Heart left ventricle (tissue), 16 donors: Measurements from ENCODE around the gene SIGLEC9. TPM values are rescaled to one million over a fixed set of nuclear protein-coding genes. Genes with fewer than 3 reads are reported as not detected.

ENCODE experiments used
- ATAC-seq, 4 donors: fragments of 200-7000 bp; cut with Tn5 transposase; one replicate each; pipeline ENCODE4 v1.9.1; 2020 to 2022; ENCODE audit warnings: moderate library complexity in 4 of 4, mild to moderate bottlenecking in 3 of 4, moderate number of reproducible peaks in 1 of 4
- DNase-seq, 5 donors: peaks; one replicate each; pipeline ENCODE4 v3.0.0-alpha.2; 2020
- H3K27ac ChIP-seq, 12 donors: fragments of 200-600 bp; sonication (generic) in 4 of 12; one replicate each; pipeline versions ENCODE4 v1.5.0 to v1.8.0; 2016 to 2022; ENCODE audit warnings: mild to moderate bottlenecking in 2 of 12
- H3K27me3 ChIP-seq, 9 donors: fragments of 200-600 bp; sonication (generic) in 2 of 9; one replicate each; pipeline versions ENCODE4 v1.5.1 to v1.8.0; 2016 to 2022; ENCODE audit warnings: mild to moderate bottlenecking in 3 of 9
- H3K36me3 ChIP-seq, 9 donors: fragments of 200-600 bp; sonication (generic) in 2 of 9; one replicate each; pipeline versions ENCODE4 v1.5.0 to v1.8.0; 2018 to 2022; ENCODE audit warnings: mild to moderate bottlenecking in 2 of 9
- H3K4me1 ChIP-seq, 12 donors: fragments of 200-600 bp; sonication (generic) in 4 of 12; one replicate each; pipeline versions ENCODE4 v1.5.0 to v1.8.0; 2016 to 2022; ENCODE audit warnings: mild to moderate bottlenecking in 3 of 12
- H3K4me3 ChIP-seq, 12 donors: fragments of 200-600 bp; sonication (generic) in 4 of 12; one replicate each; pipeline versions ENCODE4 v1.5.0 to v1.8.0; 2017 to 2022; ENCODE audit warnings: mild to moderate bottlenecking in 9 of 12, moderate library complexity in 4 of 12
- H3K9me3 ChIP-seq, 12 donors: fragments of 200-600 bp; sonication (generic) in 4 of 12; one replicate each; pipeline versions ENCODE4 v1.5.0 to v1.8.0; 2016 to 2022; ENCODE audit warnings: mild to moderate bottlenecking in 1 of 12
- CTCF ChIP-seq, 12 donors: fragments of 200-600 bp; sonication (generic) in 4 of 12; IDR thresholded peaks; one replicate each; pipeline versions ENCODE4 v1.5.0 to v1.8.0; 2018 to 2022; ENCODE audit warnings: antibody characterized with exemption in 12 of 12, mild to moderate bottlenecking in 5 of 12
- POLR2A ChIP-seq, 2 donors: fragments of 450-650 bp; IDR thresholded peaks; one replicate each; pipeline ENCODE4 v1.6.1; 2017; ENCODE audit warnings: antibody characterized with exemption in 2 of 2, mild to moderate bottlenecking in 2 of 2, moderate library complexity in 2 of 2
- WGBS, 4 donors: extraction: QIAGEN DNeasy Blood & Tissue Kit in 2 of 4; methylation state at CpG; one replicate each; pipeline versions ENCODE4 v1.1.5 to v1.1.7; 2013 to 2018; 5-methylcytosine and 5-hydroxymethylcytosine counted together
- intact Hi-C, 10 donors: fragments of 100-400 bp; cut with DNase I; formaldehyde crosslinking; loops; one replicate each; pipeline versions ENCODE4 v1.11.1 to v1.14.2; 2022
- polyA plus RNA-seq, 2 donors: library from polyadenylated mRNA; stranded (reverse); fragments of 200-250 nt; gene quantifications; one replicate each; pipeline ENCODE4 v1.2.3, GENCODE V29; 2013
- total RNA-seq, 9 donors: library from RNA; depleted of rRNA in 2 of 9; stranded (reverse); fragments of >200 nt in 2 of 9; fragmentation: NEBNext Ultra II Directional in 3 of 9; extraction: Animal tissue kit (Norgen Biotek cat#: 25700) in 3 of 9; gene quantifications; one replicate each; pipeline versions ENCODE4 v1.1.0 to v1.2.4, GENCODE V29; 2016 to 2023
- donor health status: ischemic (EF 13 %, LVEDD 7.1; RV severe dilation, severe dysfunction).
- donor health status: healthy with polysubstance abuse.
- donor health status: DM: no; HTN: yes; CAD: no.
- donor health status: DM: no; HTN: no; CAD: no.
- donor health status: ischemic (EF 25% LVEDD 6.9; RV normal size, moderate dysfunction).
- donor health status: ischemic (EF 25% LVEDD 5.7; RV mildly dilated, moderate dysfunction).
- donor health status: healthy.
- donor health status: DM: yes; HTN: yes; CAD: no.
- donor health status: ischemic (EF 35%, LVEDD 5.7; RV mildly dilated, moderate dysfunction).
- donor health status: nonischemic (EF 11% LVEDD 7.7; RV severe dilation, severe dysfunction).
- donor health status: DM: yes; HTN: yes; CAD: no.
- donor health status: PGD.
- donor health status: ischemic (EF 29% LVEDD 5.4; RV normal size, mild dysfunction).
- donor health status: nonischemic (EF 23%, LVEDD 6.1; RV moderate dilation, normal function).

Gene SIGLEC9
- total and polyA plus RNA-seq, 11 donors: 0.27 to 18.5 (median 1.7) TPM

- peak overlapping the region in 1 of 12 donors; percentile 90 for H3K27ac ChIP-seq
- intact Hi-C loops: no loop called here
- peaks cover 0 to under 1% (median 0%) of the 10 kb centered on the region in 12 donors for H3K9me3 ChIP-seq
- H3K4me1 ChIP-seq: peaks cover 0 to 65% (median 0%) of the 10 kb centered on the region in 12 donors
- peak overlapping the region in 1 of 12 donors; percentile 35 for H3K4me3 ChIP-seq
- 73 to 88% (median 82%) methylated on average over 3 to 5 of the region's 5 CpGs for WGBS, 4 donors
- H3K36me3 ChIP-seq: no peaks in the 10 kb centered on the region
- TF ChIP-seq CTCF (IDR thresholded peaks at IDR 0.05): no peak
- TF ChIP-seq POLR2A (IDR thresholded peaks at IDR 0.05): no peak
- ATAC-seq: no peak
- peaks cover 0 to 24% (median 0%) of the 10 kb centered on the region in 9 donors for H3K27me3 ChIP-seq
- DNase-seq: no peak
These were observed 18.8 kb downstream of the SIGLEC9 start for GRCh38 chr19:51143486-51143885.

- intact Hi-C loops: no loop called here
- no peak overlapping the region for H3K27ac ChIP-seq
- H3K36me3 ChIP-seq: no peaks in the 10 kb centered on the region
- H3K4me3 ChIP-seq: no peak overlapping the region
- TF ChIP-seq CTCF (IDR thresholded peaks at IDR 0.05): no peak
- 77 to 85% (median 80%) methylated on average over 7 to 11 of the region's 11 CpGs for WGBS, 4 donors
- H3K4me1 ChIP-seq: peaks cover 0 to 65% (median 0%) of the 10 kb centered on the region in 12 donors
- peaks cover 0 to 5% (median 0%) of the 10 kb centered on the region in 12 donors for H3K9me3 ChIP-seq
- peaks cover 0 to 16% (median 0%) of the 10 kb centered on the region in 9 donors for H3K27me3 ChIP-seq
- DNase-seq (no peak), ATAC-seq (no peak)
These were observed 19.9 kb downstream of the SIGLEC9 start for GRCh38 chr19:51144482-51145045.

- WGBS, 4 donors: 55 to 72% (median 68%) methylated on average over 2 to 4 of the region's 4 CpGs
- intact Hi-C loops: no loop called here
- TF ChIP-seq CTCF (IDR thresholded peaks at IDR 0.05) (no peak), POLR2A (IDR thresholded peaks at IDR 0.05) (no peak)
These were observed 21.3 kb downstream of the SIGLEC9 start for GRCh38 chr19:51145916-51146493.

GRCh38 chr19:51146751-51147150 lies 22.0 kb downstream of the SIGLEC9 start:
- Histone ChIP-seq H3K27ac (no peak overlapping the region), H3K4me3 (no peak overlapping the region), H3K36me3 (no peaks in the 10 kb centered on the region), H3K4me1 (peaks cover 0 to 56% (median 0%) of the 10 kb centered on the region in 12 donors), H3K9me3 (peaks cover 0 to 6% (median 0%) of the 10 kb centered on the region in 12 donors), H3K27me3 (peaks cover 0 to 2% (median 0%) of the 10 kb centered on the region in 9 donors)
- intact Hi-C loops: no loop called here
- no peak for ATAC-seq
- 79 to 91% (median 88%) methylated on average over 4 to 7 of the region's 7 CpGs for WGBS, 4 donors
- TF ChIP-seq CTCF (IDR thresholded peaks at IDR 0.05): no peak
- TF ChIP-seq POLR2A (IDR thresholded peaks at IDR 0.05): no peak
- no peak for DNase-seq

More at GRCh38 chr19:51145916-51146493, 21.3 kb downstream of the SIGLEC9 start:
- no peak overlapping the region for H3K4me3 ChIP-seq
- H3K27ac ChIP-seq: no peak overlapping the region
- H3K4me1 ChIP-seq: peaks cover 0 to 63% (median 0%) of the 10 kb centered on the region in 12 donors
- peaks cover 0 to 5% (median 0%) of the 10 kb centered on the region in 9 donors for H3K27me3 ChIP-seq
- DNase-seq (no peak), ATAC-seq (no peak)
- H3K9me3 ChIP-seq: peaks cover 0 to 6% (median 0%) of the 10 kb centered on the region in 12 donors
- no peaks in the 10 kb centered on the region for H3K36me3 ChIP-seq
